Thyroid gland (tissue), 4 donors: Measurements from ENCODE around the gene AFF3. TPM values are rescaled to one million over a fixed set of nuclear protein-coding genes. Genes with fewer than 3 reads are reported as not detected.
"Not testable (repeated sequence)": the region's sequence is repeated elsewhere in the genome, so short reads cannot be mapped to it uniquely, and the experiment has no call there.

Experiments used
- DNase-seq, 2 donors: peaks; one replicate each; pipeline ENCODE4 v3.0.0-alpha.2; 2019
- H3K27ac ChIP-seq, 3 donors: fragments of 200-600 bp; sonication (generic); 1 replicate in 2 of 3; 2 replicates in 1 of 3; pipeline ENCODE4 v1.5.1; 2016 to 2019; ENCODE audit warnings: mild to moderate bottlenecking in 1 of 3, moderate library complexity in 1 of 3
- H3K27me3 ChIP-seq: fragments of 200-600 bp; sonication (generic); one replicate; pipeline ENCODE4 v1.5.1; 2019
- H3K36me3 ChIP-seq, 2 donors: fragments of 200-600 bp; sonication (generic); one replicate each; pipeline ENCODE4 v1.5.1; 2016 to 2019
- H3K4me1 ChIP-seq, 2 donors: fragments of 200-600 bp; sonication (generic); one replicate each; pipeline ENCODE4 v1.5.1; 2017 to 2019
- H3K4me3 ChIP-seq, 3 donors: fragments of 200-600 bp; sonication (generic); replicated peaks in 1 of 3; 1 replicate in 2 of 3; 2 replicates in 1 of 3; pipeline ENCODE4 v1.5.1; 2016; ENCODE audit warnings: mild to moderate bottlenecking in 1 of 3
- H3K9me3 ChIP-seq: fragments of 200-600 bp; sonication (generic); one replicate; pipeline ENCODE4 v1.5.1; 2017
- CTCF ChIP-seq, 6 experiments: fragments of 200-600 bp in 3 of 6; fragments of 450-650 bp in 3 of 6; sonication (generic) in 3 of 6; IDR thresholded peaks; one replicate each; pipeline ENCODE4 v1.5.1; 2016 to 2019; ENCODE audit warnings: antibody characterized with exemption in 6 of 6, mild to moderate bottlenecking in 2 of 6, inconsistent platforms in 1 of 6, moderate library complexity in 1 of 6
- POLR2A ChIP-seq, 2 donors: fragments of 450-650 bp; IDR thresholded peaks; one replicate each; pipeline ENCODE4 v1.6.1; 2017; ENCODE audit warnings: antibody characterized with exemption in 2 of 2, mild to moderate bottlenecking in 2 of 2, moderate library complexity in 1 of 2
- WGBS, 2 donors: methylation state at CpG; one replicate each; pipeline ENCODE4 v1.1.5; 2017; 5-methylcytosine and 5-hydroxymethylcytosine counted together
- intact Hi-C: fragments of 100-400 bp; cut with DNase I; formaldehyde crosslinking; loops from one replicate; pipeline ENCODE4 v1.15.1; 2023
- total RNA-seq, 4 donors: library from RNA; depleted of rRNA; stranded (reverse); fragments of >200 nt; gene quantifications; one replicate each; pipeline ENCODE4 v1.2.3, GENCODE V29; 2016

Gene AFF3
- total RNA-seq, 4 donors from 2014 or later = 0.54 to 2.6 (median 1.1) TPM

- Histone ChIP-seq H3K36me3 (no peaks in the 10 kb centered on the region), H3K27ac (no peak overlapping the region), H3K4me1 (no peaks in the 10 kb centered on the region), H3K9me3 (no peaks in the 10 kb centered on the region), H3K4me3 (no peak overlapping the region), H3K27me3 (no peaks in the 10 kb centered on the region)
- TF ChIP-seq CTCF (IDR thresholded peaks at IDR 0.05) (no peak), POLR2A (IDR thresholded peaks at IDR 0.05) (no peak)
- no peak for DNase-seq
- WGBS, 2 donors = 81 to 90% methylated on average over 5 of the region's 5 CpGs
- intact Hi-C loops = no loop called here
These were observed 194.4 kb downstream of the AFF3 start for GRCh38 chr2:99948010-99948409.

DNA sequence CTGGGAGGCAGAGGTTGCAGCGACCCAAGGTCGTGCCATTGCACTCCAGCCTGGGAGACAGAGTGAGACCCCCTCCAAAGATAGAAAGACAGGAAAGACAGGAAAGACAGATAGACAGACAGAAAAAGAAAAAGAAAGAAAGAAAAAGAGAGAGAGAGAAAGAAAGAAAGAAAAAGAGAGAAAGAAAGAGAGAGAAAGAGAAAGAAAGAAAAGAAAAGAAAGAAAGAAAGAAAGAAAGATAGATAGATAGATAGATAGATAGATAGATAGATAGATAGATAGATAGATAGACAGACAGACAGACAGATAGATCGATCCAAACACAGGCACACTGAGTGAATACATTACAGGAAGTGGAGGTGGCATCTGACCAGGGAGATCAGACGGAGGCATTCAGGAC, 195.0 kb downstream of the AFF3 start:
- H3K27ac ChIP-seq, H3K4me3 ChIP-seq, DNase-seq, H3K4me1 ChIP-seq, intact Hi-C loops, H3K27me3 ChIP-seq, H3K9me3 ChIP-seq, H3K36me3 ChIP-seq: not testable (repeated sequence)
- WGBS, 2 donors = 83 to 86% methylated on average over 4 of the region's 4 CpGs

DNA sequence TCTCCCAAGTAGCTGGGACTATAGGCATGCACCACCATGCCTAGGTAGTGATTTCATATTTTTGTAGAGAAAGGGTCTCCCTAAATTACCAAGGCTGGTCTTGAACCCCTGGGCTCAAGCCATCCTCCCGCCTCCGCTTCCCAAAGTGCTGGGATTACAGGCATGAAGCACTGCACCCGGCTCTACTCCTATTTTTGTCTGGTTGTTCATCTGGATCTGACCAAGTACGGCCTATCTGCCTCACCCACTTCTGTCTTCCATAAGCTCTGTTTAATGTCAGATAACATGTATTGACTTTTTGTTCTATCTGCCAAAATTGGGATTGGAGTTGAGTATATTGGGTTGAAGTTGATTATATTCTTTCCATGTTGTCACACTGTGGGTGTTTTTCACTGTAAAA, 198.4 kb downstream of the AFF3 start:
- Histone ChIP-seq H3K9me3 (no peaks in the 10 kb centered on the region), H3K4me3 (no peak overlapping the region), H3K27ac (no peak overlapping the region), H3K4me1 (peaks cover 0 to 6% of the 10 kb centered on the region in 2 donors), H3K27me3 (no peaks in the 10 kb centered on the region), H3K36me3 (no peaks in the 10 kb centered on the region)
- 95 to 99% methylated on average over 4 of the region's 4 CpGs for WGBS, 2 donors
- intact Hi-C loops = no loop called here
- DNase-seq = no peak
- TF ChIP-seq CTCF (IDR thresholded peaks at IDR 0.05) (no peak), POLR2A (IDR thresholded peaks at IDR 0.05) (no peak)

DNA sequence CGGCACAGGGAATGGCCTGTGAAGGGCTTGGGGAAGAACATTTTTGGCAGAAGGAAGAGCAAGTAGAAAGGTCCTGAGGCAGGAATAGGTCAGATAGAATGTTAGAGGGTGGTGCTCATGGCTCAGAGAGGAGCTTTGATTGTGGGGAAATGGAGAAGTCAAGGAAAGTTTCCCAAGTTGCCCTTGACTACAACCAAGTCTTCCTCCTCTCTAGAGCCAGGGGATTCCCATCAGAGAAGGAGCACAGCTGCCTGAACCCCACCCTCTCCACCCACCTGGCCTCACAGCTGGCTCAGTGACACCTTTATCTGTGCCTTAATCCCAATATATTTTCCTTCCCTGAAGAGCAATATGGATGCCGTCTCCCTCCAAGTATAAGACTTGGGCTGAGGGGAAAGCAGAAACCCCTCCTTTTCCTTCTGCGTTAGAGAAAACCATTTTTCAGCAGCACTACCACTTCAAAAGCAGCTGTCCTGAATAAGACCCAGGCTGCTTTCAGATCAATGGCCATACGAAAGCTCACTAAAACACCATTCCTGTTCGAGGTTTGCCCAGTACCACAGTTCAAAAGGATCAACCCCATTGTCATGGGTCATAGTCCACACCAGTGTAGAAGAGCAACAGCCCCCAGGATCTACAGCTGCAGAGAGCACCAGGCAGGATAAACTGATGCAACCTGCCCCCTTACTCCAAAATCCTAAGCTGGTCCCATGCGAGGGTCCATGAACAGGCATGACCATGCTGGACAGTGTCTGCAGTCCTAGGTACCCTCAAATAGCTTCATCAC, 199.6 kb downstream of the AFF3 start:
- DNase-seq = no peak
- Histone ChIP-seq H3K36me3 (no peaks in the 10 kb centered on the region), H3K4me3 (no peak overlapping the region), H3K9me3 (no peaks in the 10 kb centered on the region), H3K27me3 (no peaks in the 10 kb centered on the region), H3K4me1 (peaks cover 0 to 6% of the 10 kb centered on the region in 2 donors), H3K27ac (no peak overlapping the region)
- 93% methylated on average over 6 of the region's 6 CpGs for WGBS, 2 donors
- TF ChIP-seq POLR2A (IDR thresholded peaks at IDR 0.05) (no peak), CTCF (IDR thresholded peaks at IDR 0.05) (no peak)
- intact Hi-C loops = no loop called here

DNA sequence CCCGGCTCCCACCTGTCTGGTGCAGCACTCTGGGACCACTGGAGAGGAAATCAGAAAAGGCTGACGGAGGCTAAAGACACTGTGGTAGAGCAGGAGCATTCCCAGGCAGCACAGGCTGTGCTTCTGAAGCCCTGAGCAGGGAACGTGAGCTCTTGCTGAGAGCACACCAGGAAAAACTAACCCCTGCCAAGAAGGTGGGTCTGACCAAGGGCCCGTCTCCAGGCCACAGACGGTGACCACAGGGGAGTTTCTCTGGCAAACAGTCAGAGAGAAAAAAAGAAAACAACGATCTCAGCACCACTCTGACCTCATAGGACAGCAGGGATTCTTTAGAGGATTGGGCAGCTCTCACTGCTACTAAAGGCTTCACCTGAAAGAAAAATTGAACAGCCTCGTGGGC, 201.4 kb downstream of the AFF3 start:
- 21 to 40% methylated on average over 7 of the region's 7 CpGs for WGBS, 2 donors

More for the DNA sequence above, 201.4 kb downstream of the AFF3 start:
- Histone ChIP-seq H3K9me3 (no peaks in the 10 kb centered on the region), H3K4me1 (peaks cover 0 to 6% of the 10 kb centered on the region in 2 donors), H3K36me3 (no peaks in the 10 kb centered on the region), H3K4me3 (no peak overlapping the region), H3K27ac (no peak overlapping the region), H3K27me3 (no peaks in the 10 kb centered on the region)
- no peak for TF ChIP-seq POLR2A (IDR thresholded peaks at IDR 0.05)
- no peak for TF ChIP-seq CTCF (IDR thresholded peaks at IDR 0.05)
- peak; percentile 61 to 64 for DNase-seq
- intact Hi-C loops = no loop called here
